PFSK-1 (cell line): ENCODE results near the gene HTR3E.

Experiments
- POLR2AphosphoS5 ChIP-seq: IDR thresholded peaks from 2 replicates; pipeline ENCODE4 v1.6.1; 2012; ENCODE audit warnings: low read depth, mild to moderate bottlenecking, control low read depth, low read length, moderate library complexity
- REST ChIP-seq, 2 experiments: IDR thresholded peaks; 2 replicates each; pipeline versions ENCODE4 v1.6.1 to v1.8.0; 2011 to 2012; ENCODE audit warnings: low read depth in 2 of 2, low read length in 2 of 2, control low read depth in 1 of 2, inconsistent platforms in 1 of 2, mild to moderate bottlenecking in 1 of 2, moderate library complexity in 1 of 2; ENCODE audit not compliant: insufficient read depth in 1 of 2

- TF ChIP-seq POLR2AphosphoS5 (no peak), REST (IDR thresholded peaks at IDR 0.05; ENCODE audit: insufficient read depth in 1 of 2, low read depth in 2 of 2, low read length in 2 of 2) (no peak)
These were observed 52.3 kb downstream of the HTR3E start for GRCh38 chr3:184149123-184149522.
